KOPT-K1 (cell line): Measurements from ENCODE around the gene CDRT15.
A peak's percentile ranks its signal among the peaks of the same experiment; 100 is the strongest.
"Not testable (repeated sequence)": the region's sequence is repeated elsewhere in the genome, so short reads cannot be mapped to it uniquely, and the experiment has no call there.

Experiments
- H3K27ac ChIP-seq: fragments of 200-600 bp; sonication (generic); 2 replicates; pipeline ENCODE4 v1.5.1; 2016; ENCODE audit warnings: antibody characterized with exemption, mild to moderate bottlenecking, low read depth, low read length; ENCODE audit not compliant: poor library complexity, severe bottlenecking
- H3K36me3 ChIP-seq: fragments of 200-600 bp; sonication (generic); 2 replicates; pipeline ENCODE4 v1.5.1; 2017; ENCODE audit warnings: antibody characterized with exemption, mild to moderate bottlenecking, low read length, moderate library complexity; ENCODE audit not compliant: insufficient read depth
- H3K9me3 ChIP-seq: fragments of 200-600 bp; sonication (generic); 2 replicates; pipeline ENCODE4 v1.5.1; 2017; ENCODE audit warnings: antibody characterized with exemption, low read length, mild to moderate bottlenecking; ENCODE audit not compliant: insufficient read depth, poor library complexity, severe bottlenecking

The CDRT15 gene

GRCh38 chr17:14201988-14202380 is 34.7 kb downstream of the CDRT15 start:
- H3K27ac ChIP-seq = no peak overlapping the region
- no peaks in the 10 kb centered on the region for H3K9me3 ChIP-seq
- peaks cover 18% of the 10 kb centered on the region for H3K36me3 ChIP-seq

GRCh38 chr17:14201021-14201987 is 35.4 kb downstream of the CDRT15 start:
- Histone ChIP-seq H3K36me3 (peaks cover 12% of the 10 kb centered on the region), H3K27ac (no peak overlapping the region), H3K9me3 (no peaks in the 10 kb centered on the region)

- Histone ChIP-seq H3K27ac (no peak overlapping the region), H3K9me3 (no peaks in the 10 kb centered on the region), H3K36me3 (peaks cover 8% of the 10 kb centered on the region)
Observed at GRCh38 chr17:14200354-14200753, 36.3 kb downstream of the CDRT15 start.

- Histone ChIP-seq H3K36me3 (peaks cover 6% of the 10 kb centered on the region), H3K27ac (no peak overlapping the region), H3K9me3 (no peaks in the 10 kb centered on the region)
Observed at GRCh38 chr17:14199601-14200000, 37.1 kb downstream of the CDRT15 start.

GRCh38 chr17:14198575-14198974 is 38.1 kb downstream of the CDRT15 start:
- Histone ChIP-seq H3K27ac (no peak overlapping the region), H3K36me3 (no peaks in the 10 kb centered on the region; the same call in 1 of the 2 replicates), H3K9me3 (no peaks in the 10 kb centered on the region)

- Histone ChIP-seq H3K27ac (peak overlapping the region; percentile 58), H3K9me3 (no peaks in the 10 kb centered on the region), H3K36me3 (no peaks in the 10 kb centered on the region; the same call in 1 of the 2 replicates)
Observed at GRCh38 chr17:14198013-14198412, 38.6 kb downstream of the CDRT15 start.

- no peaks in the 10 kb centered on the region; the same call in 1 of the 2 replicates for H3K36me3 ChIP-seq
Observed at GRCh38 chr17:14197586-14197985, 39.1 kb downstream of the CDRT15 start.

GRCh38 chr17:14197057-14197456 is 39.6 kb downstream of the CDRT15 start:
- Histone ChIP-seq H3K36me3 (no peaks in the 10 kb centered on the region), H3K27ac (peak overlapping the region; percentile 58)

More at GRCh38 chr17:14197586-14197985, 39.1 kb downstream of the CDRT15 start:
- no peaks in the 10 kb centered on the region for H3K9me3 ChIP-seq
- peak overlapping the region; percentile 58 for H3K27ac ChIP-seq

GRCh38 chr17:14196377-14196997 is 40.2 kb downstream of the CDRT15 start:
- H3K36me3 ChIP-seq = no peaks in the 10 kb centered on the region
- no peaks in the 10 kb centered on the region for H3K9me3 ChIP-seq
- H3K27ac ChIP-seq = peak overlapping the region; percentile 58

More at GRCh38 chr17:14197057-14197456, 39.6 kb downstream of the CDRT15 start:
- H3K9me3 ChIP-seq = no peaks in the 10 kb centered on the region

GRCh38 chr17:14192636-14193344 is 43.9 kb downstream of the CDRT15 start:
- peak overlapping the region; percentile 46 for H3K27ac ChIP-seq
- H3K9me3 ChIP-seq = not testable (repeated sequence)

GRCh38 chr17:14192039-14192438 is 44.6 kb downstream of the CDRT15 start:
- H3K9me3 ChIP-seq, H3K36me3 ChIP-seq: not testable (repeated sequence)
- peak overlapping the region; percentile 25 for H3K27ac ChIP-seq

More at GRCh38 chr17:14192636-14193344, 43.9 kb downstream of the CDRT15 start:
- not testable (repeated sequence) for H3K36me3 ChIP-seq

GRCh38 chr17:14191469-14191868 is 45.2 kb downstream of the CDRT15 start:
- peak overlapping the region; percentile 25 for H3K27ac ChIP-seq
- H3K9me3 ChIP-seq, H3K36me3 ChIP-seq: not testable (repeated sequence)

GRCh38 chr17:14190774-14191173 is 45.9 kb downstream of the CDRT15 start:
- not testable (repeated sequence) for H3K36me3 ChIP-seq, H3K9me3 ChIP-seq, H3K27ac ChIP-seq

GRCh38 chr17:14186443-14186842 is 50.2 kb downstream of the CDRT15 start:
- H3K9me3 ChIP-seq, H3K36me3 ChIP-seq, H3K27ac ChIP-seq: not testable (repeated sequence)
